K562 (cell line): Measurements from ENCODE around the gene KLHL29. TPM values are rescaled to one million over a fixed set of nuclear protein-coding genes. Genes with fewer than 3 reads are reported as not detected.

ENCODE experiments used
- ATAC-seq: fragments of 200-7000 bp; cut with Tn5 transposase; 3 replicates; pipeline ENCODE4 v1.9.1; 2020; ENCODE audit warnings: moderate library complexity
- BruUV-seq: library from RNA; stranded (reverse); fragments of 400-500 nt; replicated peaks from 2 replicates; lab custom pipeline; 2021; lab: Mats Ljungman, UMichigan
- CTCF ChIA-PET: fragments of 300-600 bp; formaldehyde crosslinking; extraction: SDS; loops from one replicate; lab custom pipeline; 2021; ENCODE audit warnings: low intra/inter-chr PET ratio; lab: Yijun Ruan, JAX
- POLR2A ChIA-PET: fragments of 300-600, 350-650 bp; sonication (Branson Sonifier 250); formaldehyde crosslinking; extraction: SDS; loops from one replicate; lab custom pipeline; 2021; ENCODE audit warnings: antibody characterized with exemption, inconsistent platforms; lab: Yijun Ruan, JAX
- DNase-seq, 4 experiments: peaks; one replicate each; pipeline versions ENCODE4 v3.0.0 to v3.0.0-alpha.2; 2011 to 2018; ENCODE audit warnings: low spot score in 3 of 4, mixed read lengths in 3 of 4; ENCODE audit errors: extremely low read depth in 1 of 4
- FAIRE-seq: peaks from 2 replicates; lab custom pipeline; 2011; peaks lifted over from hg19 to GRCh38; lab: Jason Lieb, UNC
- H2AFZ ChIP-seq: 2 replicates; pipeline ENCODE4 v1.6.0; 2011; ENCODE audit warnings: low read depth, low read length, control low read depth, inconsistent platforms
- H3K27ac ChIP-seq: fragments of 200-600 bp; 3 replicates; pipeline ENCODE4 v1.8.0; 2011; ENCODE audit warnings: low read depth, mild to moderate bottlenecking, control low read depth, inconsistent platforms, low read length, moderate library complexity, mixed read lengths; ENCODE audit errors: extremely low read depth
- H3K27me3 ChIP-seq, 2 experiments: fragments of 300-600 bp in 1 of 2; 2 replicates in 1 of 2; 3 replicates in 1 of 2; pipeline versions ENCODE4 v1.6.0 to v1.8.0; 2011; ENCODE audit warnings: inconsistent platforms in 2 of 2, low read length in 2 of 2, mild to moderate bottlenecking in 1 of 2, mixed read lengths in 1 of 2, moderate library complexity in 1 of 2; ENCODE audit not compliant: control insufficient read depth in 2 of 2, insufficient read depth in 2 of 2
- H3K36me3 ChIP-seq: fragments of 300-600 bp; 3 replicates; pipeline ENCODE4 v1.8.0; 2011; ENCODE audit warnings: mild to moderate bottlenecking, low read length, inconsistent platforms; ENCODE audit not compliant: control insufficient read depth, insufficient read depth
- H3K4me1 ChIP-seq, 2 experiments: fragments of 200-600 bp in 1 of 2; replicated peaks in 1 of 2; 2 replicates in 1 of 2; 3 replicates in 1 of 2; pipeline versions ENCODE4 v1.5.1 to v1.8.0; 2011; ENCODE audit warnings: inconsistent platforms in 2 of 2, low read length in 2 of 2, mild to moderate bottlenecking in 1 of 2, mixed read lengths in 1 of 2, moderate library complexity in 1 of 2; ENCODE audit not compliant: control insufficient read depth in 2 of 2, insufficient read depth in 2 of 2
- H3K4me2 ChIP-seq: 2 replicates; pipeline ENCODE4 v1.6.1; 2011; ENCODE audit warnings: low read length, control low read depth, inconsistent platforms, mixed read lengths; ENCODE audit not compliant: insufficient read depth
- H3K4me3 ChIP-seq: fragments of 200-600 bp; sonication (generic), shearing (Covaris generic); 2 replicates; pipeline ENCODE4 v1.5.1; 2016; ENCODE audit warnings: control low read depth, inconsistent platforms
- H3K79me2 ChIP-seq: fragments of 200-600 bp; 3 replicates; pipeline ENCODE4 v1.8.0; 2011; ENCODE audit warnings: low read length, inconsistent platforms; ENCODE audit not compliant: control insufficient read depth, insufficient read depth
- H3K9ac ChIP-seq, 2 experiments: 2 replicates each; pipeline versions ENCODE4 v1.6.0 to v1.6.1; 2011; ENCODE audit warnings: low read depth in 2 of 2, low read length in 2 of 2, control low read depth in 1 of 2, inconsistent platforms in 1 of 2, mild to moderate bottlenecking in 1 of 2, mixed read lengths in 1 of 2; ENCODE audit not compliant: insufficient read depth in 1 of 2
- H3K9me1 ChIP-seq: one replicate; pipeline ENCODE4 v1.6.0; 2011; ENCODE audit warnings: inconsistent platforms, mild to moderate bottlenecking, low read length, moderate library complexity; ENCODE audit not compliant: control insufficient read depth, insufficient read depth
- H3K9me3 ChIP-seq: replicated peaks from 2 replicates; pipeline ENCODE4 v1.5.1; 2011; ENCODE audit warnings: low read depth, low read length, inconsistent platforms; ENCODE audit not compliant: control insufficient read depth, insufficient read depth
- H4K20me1 ChIP-seq: replicated peaks from 2 replicates; pipeline ENCODE4 v1.6.1; 2011; ENCODE audit warnings: low read length, inconsistent platforms, mixed read lengths; ENCODE audit not compliant: control insufficient read depth, insufficient read depth
- BDP1 ChIP-seq: IDR thresholded peaks from 3 replicates; pipeline ENCODE4 v1.6.1; 2011; ENCODE audit not compliant: insufficient read length, insufficient read depth
- CREBBP ChIP-seq: IDR thresholded peaks from one replicate; pipeline ENCODE4 v1.6.1; 2012; ENCODE audit warnings: low read depth, mild to moderate bottlenecking, control low read depth, inconsistent platforms, low read length
- CUX1 ChIP-seq: fragments of 200-800 bp; sonication (Bioruptor generic); IDR thresholded peaks from 2 replicates; pipeline ENCODE4 v1.6.1; 2016; ENCODE audit warnings: missing genetic modification characterization, missing compliant biosample characterization
- HNRNPLL ChIP-seq: fragments of 200-400 bp; formaldehyde crosslinking; IDR thresholded peaks from 2 replicates; pipeline ENCODE4 v1.6.1; 2017; ENCODE audit warnings: low read length, low read depth, mild to moderate bottlenecking; ENCODE audit not compliant: poor library complexity, severe bottlenecking
- MLX ChIP-seq, 2 experiments: fragments of 450-650 bp in 1 of 2; sonication (generic) in 1 of 2; formaldehyde crosslinking; conservative IDR thresholded peaks; 2 replicates each; pipeline versions ENCODE4 v1.4.0 to v1.8.1; 2020 to 2022; ENCODE audit warnings: mild to moderate bottlenecking in 1 of 2, missing genetic modification reagents in 1 of 2
- MNT ChIP-seq, 2 experiments: fragments of 450-650 bp; conservative IDR thresholded peaks; 2 replicates each; pipeline ENCODE4 v1.6.1; 2017; ENCODE audit warnings: mild to moderate bottlenecking in 2 of 2, moderate library complexity in 2 of 2
- RB1 ChIP-seq: fragments of 450-650 bp; IDR thresholded peaks from 2 replicates; pipeline ENCODE4 v1.6.1; 2017; ENCODE audit warnings: low read depth, mild to moderate bottlenecking
- WGBS: fragments of 100-300 bp; shearing (Covaris generic); methylation state at CpG from one replicate; pipeline ENCODE4 v1.1.6; 2016; ENCODE audit warnings: low coverage, mixed read lengths; ENCODE audit not compliant: insufficient coverage; ENCODE audit errors: missing lambda C conversion rate; 5-methylcytosine and 5-hydroxymethylcytosine counted together
- in situ Hi-C: fragments of 300-500 bp; cut with MboI; formaldehyde crosslinking; loops from 4 replicates; pipeline ENCODE4 v1.15.0; 2018; ENCODE audit warnings: inconsistent platforms, mixed read lengths
- intact Hi-C: fragments of 100-400 bp; cut with micrococcal nuclease; formaldehyde crosslinking; loops from 2 replicates; pipeline ENCODE4 v1.14.2; 2022
- polyA plus RNA-seq, 8 experiments: library from polyadenylated mRNA; depleted of rRNA in 4 of 8; stranded (reverse) in 5 of 8; unstranded in 3 of 8; fragments of >200 nt; fragmentation: Nextera tagmentation in 2 of 8; fragmentation: Illumina TruSeq in 1 of 8; extraction: Ambion mirVana in 2 of 8; extraction: Trizol in 1 of 8; gene quantifications; 2 replicates each; pipeline versions ENCODE4 v1.2.1 to v1.2.3, GENCODE V29; 2011 to 2014; ENCODE audit warnings: inconsistent platforms in 1 of 8, missing spikeins in 1 of 8
- total RNA-seq, 7 experiments: library from RNA; depleted of rRNA in 6 of 7; stranded (reverse); fragments of >200 nt in 6 of 7; fragmentation: Illumina TruSeq in 2 of 7; extraction: Trizol in 2 of 7; gene quantifications; 2 replicates each; pipeline versions ENCODE4 v1.2.1 to v1.2.3, GENCODE V29; 2011 to 2021; ENCODE audit warnings: low replicate concordance in 1 of 7

KLHL29 gene
- total and polyA plus RNA-seq, 9 of the 15 experiments (the other 6 are each of a cell fraction or from before 2014, with no cell fraction given), result 0.03 to 0.31 (median 0.08) TPM; not detected in 1

- no peak overlapping the region for H3K27ac ChIP-seq
- H3K9me1 ChIP-seq, result no peaks in the 10 kb centered on the region
- no peak for FAIRE-seq
- TF ChIP-seq HNRNPLL, result no peak
- no peak for TF ChIP-seq CREBBP
- no peak for TF ChIP-seq RB1
- TF ChIP-seq BDP1, result no peak
- TF ChIP-seq MNT (conservative IDR thresholded peaks at IDR 0.05), result no peak
- TF ChIP-seq CUX1, result no peak
- TF ChIP-seq MLX (CRISPR knock-in tag; conservative IDR thresholded peaks at IDR 0.05), result no peak
- TF ChIP-seq, all 486 proteins: peak for 0
- H3K9me3 ChIP-seq, result no peaks in the 10 kb centered on the region
- no peak overlapping the region for H3K4me2 ChIP-seq
- no peaks in the 10 kb centered on the region for H3K4me1 ChIP-seq
- CTCF ChIA-PET, result no interaction called here
- in situ Hi-C loops, result no loop called here
- ATAC-seq, result no peak
- no peak overlapping the region for H2AFZ ChIP-seq
- H3K9ac ChIP-seq, result peak overlapping the region in 1 of 2 experiments; percentile 17; a peak in 1 of 4 replicates
- intact Hi-C loops, result no loop called here
- BruUV-seq, result no TSS peak
- no peak overlapping the region for H3K4me3 ChIP-seq
- no peaks in the 10 kb centered on the region for H3K36me3 ChIP-seq
- H3K79me2 ChIP-seq, result no peaks in the 10 kb centered on the region
- DNase-seq, result no peak
- no peaks in the 10 kb centered on the region for H4K20me1 ChIP-seq
- POLR2A ChIA-PET, result interaction anchor here (1.1 kb wide), 1 partner anchor 11 kb away, joined by 4 read pairs; no protein-coding TSS in a partner anchor
- WGBS, result 3% methylated on average over 11 of the region's 20 CpGs
- peaks cover 14 to 71% of the 10 kb centered on the region in 2 experiments; a peak in 4 of 5 replicates for H3K27me3 ChIP-seq
Measured at GRCh38 chr2:23478933-23479683, 94.1 kb downstream of the KLHL29 start.
